CD14-positive monocyte (primary cell): Measurements from ENCODE around the gene AMPD3. TPM values are rescaled to one million over a fixed set of nuclear protein-coding genes. Genes with fewer than 3 reads are reported as not detected.

ENCODE experiments used
- DNase-seq, 3 donors: peaks; one replicate each; pipeline ENCODE4 v3.0.0-alpha.2; 2011 to 2022
- H2AFZ ChIP-seq: 2 replicates; pipeline ENCODE4 v1.6.0; 2012; ENCODE audit warnings: mild to moderate bottlenecking, low read depth, low read length, inconsistent platforms; ENCODE audit not compliant: insufficient read depth, poor library complexity, severe bottlenecking
- H3K27ac ChIP-seq, 2 donors: 1 replicate in 1 of 2; 2 replicates in 1 of 2; pipeline ENCODE4 v1.5.1; 2012 to 2013; ENCODE audit warnings: low read length in 2 of 2, control low read depth in 1 of 2, inconsistent platforms in 1 of 2, low read depth in 1 of 2, mild to moderate bottlenecking in 1 of 2
- H3K27me3 ChIP-seq, 2 donors: one replicate each; pipeline versions ENCODE4 v1.6.0 to v1.6.1; 2011 to 2013; ENCODE audit warnings: low read length in 2 of 2; ENCODE audit not compliant: control insufficient read depth in 2 of 2, insufficient read depth in 2 of 2
- H3K36me3 ChIP-seq, 2 donors: replicated peaks in 1 of 2; 1 replicate in 1 of 2; 2 replicates in 1 of 2; pipeline versions ENCODE4 v1.5.1 to v1.6.1; 2012 to 2013; ENCODE audit warnings: low read length in 2 of 2, control low read depth in 1 of 2, inconsistent platforms in 1 of 2, mild to moderate bottlenecking in 1 of 2; ENCODE audit not compliant: insufficient read depth in 2 of 2, control insufficient read depth in 1 of 2
- H3K4me1 ChIP-seq, 2 donors: 1 replicate in 1 of 2; 2 replicates in 1 of 2; pipeline versions ENCODE4 v1.5.1 to v1.6.1; 2012 to 2013; ENCODE audit warnings: low read length in 2 of 2, control low read depth in 1 of 2, inconsistent platforms in 1 of 2, mild to moderate bottlenecking in 1 of 2, moderate library complexity in 1 of 2; ENCODE audit not compliant: insufficient read depth in 2 of 2, control insufficient read depth in 1 of 2
- H3K4me2 ChIP-seq: replicated peaks from 2 replicates; pipeline ENCODE3; 2012; ENCODE audit warnings: low read length, moderate library complexity, mild to moderate bottlenecking; ENCODE audit not compliant: poor library complexity, severe bottlenecking; ENCODE audit errors: extremely low read depth
- H3K4me3 ChIP-seq, 3 experiments: fragments of 200-600 bp in 1 of 3; sonication (generic) in 1 of 3; replicated peaks in 1 of 3; 1 replicate in 2 of 3; 2 replicates in 1 of 3; pipeline ENCODE4 v1.5.1; 2011 to 2013; ENCODE audit warnings: low read length in 3 of 3, mild to moderate bottlenecking in 3 of 3, control low read depth in 2 of 3, low read depth in 2 of 3, inconsistent platforms in 1 of 3, moderate library complexity in 1 of 3
- H3K79me2 ChIP-seq: 2 replicates; pipeline ENCODE4 v1.6.0; 2012; ENCODE audit warnings: mild to moderate bottlenecking, control low read depth, inconsistent platforms, low read length, moderate library complexity; ENCODE audit not compliant: insufficient read depth
- H3K9ac ChIP-seq: 2 replicates; pipeline ENCODE4 v1.6.0; 2017; ENCODE audit warnings: low read length, mild to moderate bottlenecking; ENCODE audit not compliant: insufficient read depth, poor library complexity, severe bottlenecking
- H3K9me3 ChIP-seq, 2 donors: replicated peaks in 1 of 2; 1 replicate in 1 of 2; 2 replicates in 1 of 2; pipeline versions ENCODE4 v1.5.1 to v1.6.1; 2012 to 2013; ENCODE audit warnings: low read length in 2 of 2, control low read depth in 1 of 2; ENCODE audit not compliant: control insufficient read depth in 1 of 2, insufficient read depth in 1 of 2
- H4K20me1 ChIP-seq: 2 replicates; pipeline ENCODE4 v1.6.0; 2012; ENCODE audit warnings: mild to moderate bottlenecking, low read length, control low read depth, moderate library complexity; ENCODE audit not compliant: insufficient read depth
- H3K27ac Mint-ChIP-seq, 7 donors: one replicate each; pipeline ENCODE4 v1.8.0; 2020; ENCODE audit warnings: mild to moderate bottlenecking in 7 of 7, mixed read lengths in 7 of 7, moderate library complexity in 6 of 7, inconsistent platforms in 2 of 7
- H3K27me3 Mint-ChIP-seq, 3 donors: one replicate each; pipeline ENCODE4 v1.8.0; 2021 to 2022; ENCODE audit warnings: low read depth in 3 of 3, mild to moderate bottlenecking in 3 of 3, mixed read lengths in 3 of 3, moderate library complexity in 3 of 3, inconsistent platforms in 1 of 3
- H3K36me3 Mint-ChIP-seq, 2 donors: one replicate each; pipeline ENCODE4 v1.8.0; 2020; ENCODE audit warnings: mixed read lengths in 2 of 2, inconsistent platforms in 1 of 2, mild to moderate bottlenecking in 1 of 2
- H3K4me1 Mint-ChIP-seq: one replicate; pipeline ENCODE4 v1.8.0; 2020; ENCODE audit warnings: mild to moderate bottlenecking, mixed read lengths
- H3K4me3 Mint-ChIP-seq, 2 donors: one replicate each; pipeline ENCODE4 v1.8.0; 2020; ENCODE audit warnings: mild to moderate bottlenecking in 2 of 2, mixed read lengths in 2 of 2, moderate library complexity in 1 of 2
- H3K9me3 Mint-ChIP-seq, 7 donors: one replicate each; pipeline ENCODE4 v1.8.0; 2020 to 2022; ENCODE audit warnings: mixed read lengths in 7 of 7, mild to moderate bottlenecking in 6 of 7, moderate library complexity in 6 of 7, inconsistent platforms in 2 of 7
- WGBS: methylation state at CpG from one replicate; pipeline ENCODE4 v1.1.5; 2013; ENCODE audit warnings: missing lambda C conversion rate; ENCODE audit not compliant: insufficient coverage; 5-methylcytosine and 5-hydroxymethylcytosine counted together
- intact Hi-C, 2 donors: fragments of 100-400 bp; cut with micrococcal nuclease; formaldehyde crosslinking; loops; one replicate each; pipeline versions ENCODE4 v1.15.0 to v1.15.1; 2023
- polyA plus RNA-seq, 3 donors: library from polyadenylated mRNA; depleted of rRNA in 1 of 3; unstranded in 2 of 3; stranded (reverse) in 1 of 3; fragments of 300-500 nt in 2 of 3; fragments of >200 nt in 1 of 3; fragmentation: Illumina TruSeq in 2 of 3; gene quantifications; 1 replicate in 2 of 3; 2 replicates in 1 of 3; pipeline ENCODE4 v1.2.3, GENCODE V29; 2012 to 2021
- TF ChIP-seq, protein P1 (sequence below): fragments of 200-600 bp; IDR thresholded peaks from one replicate; pipeline ENCODE4 v1.8.0; 2022; ENCODE audit warnings: antibody characterized with exemption, mild to moderate bottlenecking

AMPD3 gene
- polyA plus RNA-seq, 3 donors, result 10.5 to 24.3 (median 14.3) TPM

DNA sequence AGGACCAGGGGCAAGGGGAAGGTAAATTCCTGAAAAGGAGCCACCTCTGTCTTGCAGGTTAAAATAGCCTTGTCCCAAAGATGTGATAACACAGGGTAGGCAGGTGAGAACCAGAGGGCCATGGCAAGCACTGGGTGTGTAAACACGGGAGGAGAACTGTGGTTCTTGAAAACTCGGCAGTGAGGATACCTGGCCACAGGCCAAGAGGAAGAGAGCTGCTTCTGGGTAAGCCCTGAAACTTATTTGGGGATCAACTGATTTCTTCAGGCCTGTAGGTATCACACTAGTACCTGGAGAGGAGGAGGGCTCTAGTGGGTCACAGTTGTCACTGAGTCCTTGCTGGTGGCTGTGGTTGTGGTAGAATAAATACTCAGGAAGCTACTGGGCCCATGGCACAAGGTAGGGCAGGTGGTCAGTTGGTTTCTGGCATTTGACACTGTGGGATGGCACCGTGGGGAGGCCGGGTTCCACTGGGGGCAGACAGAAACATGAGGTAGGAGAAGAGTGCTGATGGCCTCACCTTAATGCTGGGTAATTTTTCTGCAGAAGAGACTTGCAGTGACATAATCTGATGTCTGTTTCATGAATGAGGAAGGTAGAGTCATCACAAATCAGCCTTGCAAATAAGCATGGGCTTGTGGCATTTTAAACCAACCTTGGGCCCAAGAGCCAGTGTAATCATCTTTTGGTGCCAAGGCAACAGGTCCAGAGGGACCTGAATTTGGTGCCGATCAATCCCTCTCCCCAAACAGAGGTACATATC lies 22.0 kb downstream of the AMPD3 start:
- H2AFZ ChIP-seq, result no peak overlapping the region
- intact Hi-C loops, result no loop called here
- H3K27me3 ChIP-seq, result no peaks in the 10 kb centered on the region
- no peaks in the 10 kb centered on the region for H3K9me3 Mint-ChIP-seq
- peaks cover 6 to 11% of the 10 kb centered on the region in 2 donors for H3K4me1 ChIP-seq
- peaks cover 88% of the 10 kb centered on the region for H4K20me1 ChIP-seq
- no peaks in the 10 kb centered on the region for H3K27me3 Mint-ChIP-seq
- no peak overlapping the region for H3K4me2 ChIP-seq
- no peak for DNase-seq
- no peak overlapping the region for H3K9ac ChIP-seq
- peaks cover 68 to 92% of the 10 kb centered on the region in 2 donors for H3K36me3 ChIP-seq
- peak overlapping the region in 6 of 7 donors; percentile 16 to 73 (median 50) for H3K27ac Mint-ChIP-seq
- peak overlapping the region in 1 of 2 donors; percentile 31 for H3K4me3 Mint-ChIP-seq
- H3K4me3 ChIP-seq, result no peak overlapping the region
- no peaks in the 10 kb centered on the region for H3K9me3 ChIP-seq
- peaks cover 14% of the 10 kb centered on the region for H3K4me1 Mint-ChIP-seq
- peaks cover 80 to 90% of the 10 kb centered on the region in 2 donors for H3K36me3 Mint-ChIP-seq
- 45% methylated on average over 4 of the region's 5 CpGs for WGBS
- H3K79me2 ChIP-seq, result peaks cover 71% of the 10 kb centered on the region
- peak overlapping the region in 1 of 2 donors; percentile 0 for H3K27ac ChIP-seq
- TF ChIP-seq, protein P1, sequence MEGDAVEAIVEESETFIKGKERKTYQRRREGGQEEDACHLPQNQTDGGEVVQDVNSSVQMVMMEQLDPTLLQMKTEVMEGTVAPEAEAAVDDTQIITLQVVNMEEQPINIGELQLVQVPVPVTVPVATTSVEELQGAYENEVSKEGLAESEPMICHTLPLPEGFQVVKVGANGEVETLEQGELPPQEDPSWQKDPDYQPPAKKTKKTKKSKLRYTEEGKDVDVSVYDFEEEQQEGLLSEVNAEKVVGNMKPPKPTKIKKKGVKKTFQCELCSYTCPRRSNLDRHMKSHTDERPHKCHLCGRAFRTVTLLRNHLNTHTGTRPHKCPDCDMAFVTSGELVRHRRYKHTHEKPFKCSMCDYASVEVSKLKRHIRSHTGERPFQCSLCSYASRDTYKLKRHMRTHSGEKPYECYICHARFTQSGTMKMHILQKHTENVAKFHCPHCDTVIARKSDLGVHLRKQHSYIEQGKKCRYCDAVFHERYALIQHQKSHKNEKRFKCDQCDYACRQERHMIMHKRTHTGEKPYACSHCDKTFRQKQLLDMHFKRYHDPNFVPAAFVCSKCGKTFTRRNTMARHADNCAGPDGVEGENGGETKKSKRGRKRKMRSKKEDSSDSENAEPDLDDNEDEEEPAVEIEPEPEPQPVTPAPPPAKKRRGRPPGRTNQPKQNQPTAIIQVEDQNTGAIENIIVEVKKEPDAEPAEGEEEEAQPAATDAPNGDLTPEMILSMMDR, result no peak

DNA sequence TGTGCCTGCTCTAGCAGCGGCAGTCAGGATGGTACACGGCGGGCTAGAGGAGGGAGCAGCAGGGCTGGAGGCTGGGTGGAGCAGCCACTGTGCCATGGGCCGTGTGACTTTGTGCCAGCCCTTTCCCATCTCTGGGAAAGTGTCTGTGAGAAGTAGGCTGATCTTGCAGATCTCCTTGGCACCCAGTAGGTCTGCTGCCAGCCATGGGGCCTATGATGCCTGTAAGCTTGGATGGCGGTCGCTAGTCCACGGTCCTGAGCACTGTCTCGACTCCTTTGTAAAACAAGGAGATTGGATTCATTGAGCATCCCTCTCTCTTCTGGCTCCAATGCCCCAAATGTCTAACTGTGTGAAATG lies 22.6 kb downstream of the AMPD3 start:
- H4K20me1 ChIP-seq, result peaks cover 88% of the 10 kb centered on the region
- H3K4me2 ChIP-seq, result no peak overlapping the region
- Mint-ChIP-seq H3K4me3 (no peak overlapping the region), H3K36me3 (peaks cover 83 to 95% of the 10 kb centered on the region in 2 donors), H3K27me3 (no peaks in the 10 kb centered on the region), H3K27ac (peak overlapping the region in 1 of 7 donors; percentile 37), H3K9me3 (no peaks in the 10 kb centered on the region), H3K4me1 (peaks cover 14% of the 10 kb centered on the region)
- TF ChIP-seq, protein P1, result no peak
- peaks cover 6 to 11% of the 10 kb centered on the region in 2 donors for H3K4me1 ChIP-seq
- no peak overlapping the region for H3K4me3 ChIP-seq
- DNase-seq, result no peak
- peak overlapping the region in 1 of 2 donors; percentile 0 for H3K27ac ChIP-seq
- H3K79me2 ChIP-seq, result peaks cover 69% of the 10 kb centered on the region
- WGBS, result 100% methylated on average over 4 of the region's 8 CpGs
- no peaks in the 10 kb centered on the region for H3K9me3 ChIP-seq
- peaks cover 73 to 98% of the 10 kb centered on the region in 2 donors for H3K36me3 ChIP-seq
- no peak overlapping the region for H3K9ac ChIP-seq
- no peak overlapping the region for H2AFZ ChIP-seq
- intact Hi-C loops, result no loop called here
- no peaks in the 10 kb centered on the region for H3K27me3 ChIP-seq
